SK-N-SH treated with all-trans-retinoic acid at 6 μM for 48 hours (cell line): ENCODE measurements around the gene WDR3.

Experiments used
- GLIS3 ChIP-seq: fragments of 250-450 bp; sonication (Bioruptor Pico); IDR thresholded peaks from 2 replicates; pipeline ENCODE4 v1.5.0; 2020; ENCODE audit warnings: mild to moderate bottlenecking, moderate library complexity
- POU6F1 ChIP-seq: fragments of 250-450 bp; sonication (Bioruptor Pico); IDR thresholded peaks from 2 replicates; pipeline ENCODE4 v1.8.0; 2021; ENCODE audit warnings: low read depth, mild to moderate bottlenecking, moderate library complexity, borderline replicate concordance
- RARB ChIP-seq: fragments of 250-450 bp; sonication (Bioruptor Pico); IDR thresholded peaks from 2 replicates; pipeline ENCODE4 v1.8.0; 2021; ENCODE audit warnings: mild to moderate bottlenecking, moderate library complexity
- SNAI2 ChIP-seq: fragments of 250-450 bp; sonication (Bioruptor Pico); IDR thresholded peaks from 2 replicates; pipeline ENCODE4 v1.5.0; 2020; ENCODE audit warnings: mild to moderate bottlenecking, moderate library complexity
- TOX ChIP-seq: fragments of 250-450 bp; sonication (Bioruptor Pico); IDR thresholded peaks from 2 replicates; pipeline ENCODE4 v1.8.0; 2021; ENCODE audit warnings: mild to moderate bottlenecking, moderate library complexity, borderline replicate concordance
- TSHZ2 ChIP-seq: fragments of 250-450 bp; sonication (Bioruptor Pico); IDR thresholded peaks from 2 replicates; pipeline ENCODE4 v1.5.0; 2020; ENCODE audit warnings: mild to moderate bottlenecking, moderate library complexity
- ZNF70 ChIP-seq: fragments of 450-650 bp; formaldehyde crosslinking; IDR thresholded peaks from 2 replicates; pipeline ENCODE4 v1.5.0; 2020; ENCODE audit warnings: mild to moderate bottlenecking, moderate library complexity
- ZNF8 ChIP-seq: fragments of 450-650 bp; formaldehyde crosslinking; IDR thresholded peaks from 2 replicates; pipeline ENCODE4 v1.5.0; 2020; ENCODE audit warnings: mild to moderate bottlenecking, moderate library complexity
- TF ChIP-seq, protein P1 (sequence below): fragments of 250-450 bp; sonication (Bioruptor Pico); IDR thresholded peaks from 2 replicates; pipeline ENCODE4 v1.5.1; 2020; ENCODE audit warnings: low read depth, mild to moderate bottlenecking, moderate library complexity
- TF ChIP-seq, protein P2 (sequence below): fragments of 250-450 bp; sonication (Bioruptor Pico); IDR thresholded peaks from 2 replicates; pipeline ENCODE4 v1.5.1; 2021; ENCODE audit warnings: mild to moderate bottlenecking, moderate library complexity
- TF ChIP-seq, protein P3 (sequence below): fragments of 250-450 bp; sonication (Bioruptor Pico); IDR thresholded peaks from 2 replicates; pipeline ENCODE4 v1.8.0; 2020; ENCODE audit warnings: mild to moderate bottlenecking, moderate library complexity, borderline replicate concordance

DNA sequence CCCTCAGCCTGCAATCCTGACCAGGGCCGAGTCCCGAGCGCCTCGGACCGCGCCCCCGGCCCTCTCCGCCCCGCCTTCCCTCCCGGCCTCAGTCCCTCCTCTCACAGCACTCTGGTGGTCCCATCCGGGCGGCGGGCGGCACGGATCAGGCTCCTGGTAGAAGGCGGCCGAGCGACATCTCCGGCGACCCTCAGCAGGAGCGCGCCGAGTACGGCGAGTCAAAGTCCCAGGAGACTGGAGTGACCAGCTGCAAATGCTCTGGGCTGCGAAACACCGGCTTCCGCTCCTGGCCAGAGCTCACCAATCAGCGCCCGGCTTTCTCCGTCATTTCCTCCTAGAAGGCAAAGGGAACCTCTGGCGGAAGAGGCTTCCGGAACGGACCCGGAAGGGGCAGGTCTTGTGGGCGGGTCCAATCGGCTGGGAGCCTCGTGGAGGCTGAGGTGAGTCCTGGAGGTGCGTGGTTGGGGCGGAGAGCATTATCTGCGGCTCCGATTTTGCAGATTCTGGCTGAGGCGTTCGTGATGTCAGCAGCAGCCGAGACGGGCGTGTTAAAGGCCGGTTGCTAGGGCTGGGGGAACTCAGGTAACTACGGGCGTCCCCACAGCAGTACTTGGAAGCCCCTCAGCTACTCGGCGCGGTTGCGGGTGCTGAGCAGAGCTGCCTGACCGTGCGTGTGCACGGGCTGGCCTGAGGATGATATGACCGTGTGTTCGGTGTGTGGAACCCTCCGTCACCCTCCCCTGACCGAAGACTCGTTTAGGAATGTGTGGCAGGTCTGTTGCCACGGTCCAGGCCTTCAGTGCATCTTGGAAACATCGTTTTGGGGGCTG, at the start of gene WDR3, which contains the start of gene GDAP2:
- TF ChIP-seq TOX, result no peak
- TF ChIP-seq, protein P1, sequence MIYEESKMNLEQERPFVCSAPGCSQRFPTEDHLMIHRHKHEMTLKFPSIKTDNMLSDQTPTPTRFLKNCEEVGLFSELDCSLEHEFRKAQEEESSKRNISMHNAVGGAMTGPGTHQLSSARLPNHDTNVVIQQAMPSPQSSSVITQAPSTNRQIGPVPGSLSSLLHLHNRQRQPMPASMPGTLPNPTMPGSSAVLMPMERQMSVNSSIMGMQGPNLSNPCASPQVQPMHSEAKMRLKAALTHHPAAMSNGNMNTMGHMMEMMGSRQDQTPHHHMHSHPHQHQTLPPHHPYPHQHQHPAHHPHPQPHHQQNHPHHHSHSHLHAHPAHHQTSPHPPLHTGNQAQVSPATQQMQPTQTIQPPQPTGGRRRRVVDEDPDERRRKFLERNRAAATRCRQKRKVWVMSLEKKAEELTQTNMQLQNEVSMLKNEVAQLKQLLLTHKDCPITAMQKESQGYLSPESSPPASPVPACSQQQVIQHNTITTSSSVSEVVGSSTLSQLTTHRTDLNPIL (CRISPR knock-in tag), result no peak
- no peak for TF ChIP-seq GLIS3
- no peak for TF ChIP-seq POU6F1 (CRISPR knock-in tag)
- TF ChIP-seq, protein P2, sequence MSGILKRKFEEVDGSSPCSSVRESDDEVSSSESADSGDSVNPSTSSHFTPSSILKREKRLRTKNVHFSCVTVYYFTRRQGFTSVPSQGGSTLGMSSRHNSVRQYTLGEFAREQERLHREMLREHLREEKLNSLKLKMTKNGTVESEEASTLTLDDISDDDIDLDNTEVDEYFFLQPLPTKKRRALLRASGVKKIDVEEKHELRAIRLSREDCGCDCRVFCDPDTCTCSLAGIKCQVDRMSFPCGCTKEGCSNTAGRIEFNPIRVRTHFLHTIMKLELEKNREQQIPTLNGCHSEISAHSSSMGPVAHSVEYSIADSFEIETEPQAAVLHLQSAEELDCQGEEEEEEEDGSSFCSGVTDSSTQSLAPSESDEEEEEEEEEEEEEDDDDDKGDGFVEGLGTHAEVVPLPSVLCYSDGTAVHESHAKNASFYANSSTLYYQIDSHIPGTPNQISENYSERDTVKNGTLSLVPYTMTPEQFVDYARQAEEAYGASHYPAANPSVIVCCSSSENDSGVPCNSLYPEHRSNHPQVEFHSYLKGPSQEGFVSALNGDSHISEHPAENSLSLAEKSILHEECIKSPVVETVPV (CRISPR knock-in tag), result no peak
- no peak for TF ChIP-seq TSHZ2 (CRISPR knock-in tag)
- TF ChIP-seq ZNF8 (CRISPR knock-in tag), result no peak
- no peak for TF ChIP-seq SNAI2
- TF ChIP-seq ZNF70 (CRISPR knock-in tag), result no peak
- TF ChIP-seq RARB (CRISPR knock-in tag), result no peak
- TF ChIP-seq, protein P3, sequence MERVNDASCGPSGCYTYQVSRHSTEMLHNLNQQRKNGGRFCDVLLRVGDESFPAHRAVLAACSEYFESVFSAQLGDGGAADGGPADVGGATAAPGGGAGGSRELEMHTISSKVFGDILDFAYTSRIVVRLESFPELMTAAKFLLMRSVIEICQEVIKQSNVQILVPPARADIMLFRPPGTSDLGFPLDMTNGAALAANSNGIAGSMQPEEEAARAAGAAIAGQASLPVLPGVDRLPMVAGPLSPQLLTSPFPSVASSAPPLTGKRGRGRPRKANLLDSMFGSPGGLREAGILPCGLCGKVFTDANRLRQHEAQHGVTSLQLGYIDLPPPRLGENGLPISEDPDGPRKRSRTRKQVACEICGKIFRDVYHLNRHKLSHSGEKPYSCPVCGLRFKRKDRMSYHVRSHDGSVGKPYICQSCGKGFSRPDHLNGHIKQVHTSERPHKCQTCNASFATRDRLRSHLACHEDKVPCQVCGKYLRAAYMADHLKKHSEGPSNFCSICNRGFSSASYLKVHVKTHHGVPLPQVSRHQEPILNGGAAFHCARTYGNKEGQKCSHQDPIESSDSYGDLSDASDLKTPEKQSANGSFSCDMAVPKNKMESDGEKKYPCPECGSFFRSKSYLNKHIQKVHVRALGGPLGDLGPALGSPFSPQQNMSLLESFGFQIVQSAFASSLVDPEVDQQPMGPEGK (CRISPR knock-in tag), result no peak
